Measurements from ENCODE around the gene NRG2. TPM values are rescaled to one million over a fixed set of nuclear protein-coding genes. Genes with fewer than 3 reads are reported as not detected.

Gene NRG2
- total RNA-seq, 4 donors from 2014 or later = 2.5 to 21.2 (median 4.5) TPM; not detected in 1

- no peak overlapping the region for H3K4me3 ChIP-seq
- H3K9me3 ChIP-seq = no peaks in the 10 kb centered on the region
- intact Hi-C loops (cut with DNase I; ENCODE audit: low total_unique reads) = no loop called here
- no peaks in the 10 kb centered on the region for H3K36me3 ChIP-seq
- H3K27me3 ChIP-seq = no peaks in the 10 kb centered on the region
- DNase-seq = no peak
- no peak overlapping the region for H3K27ac ChIP-seq
- H3K4me1 ChIP-seq = no peaks in the 10 kb centered on the region
- TF ChIP-seq CTCF (IDR thresholded peaks at IDR 0.05) (no peak), POLR2A (IDR thresholded peaks at IDR 0.05) (no peak)
Observed at GRCh38 chr5:139821806-139822552, 221.1 kb downstream of the NRG2 start.

GRCh38 chr5:139820606-139821005 is 222.5 kb downstream of the NRG2 start:
- Histone ChIP-seq H3K4me1 (no peaks in the 10 kb centered on the region), H3K36me3 (no peaks in the 10 kb centered on the region), H3K9me3 (no peaks in the 10 kb centered on the region), H3K27ac (no peak overlapping the region), H3K4me3 (no peak overlapping the region), H3K27me3 (no peaks in the 10 kb centered on the region)
- intact Hi-C loops (cut with DNase I; ENCODE audit: low total_unique reads) = no loop called here
- no peak for DNase-seq
- no peak for TF ChIP-seq CTCF (IDR thresholded peaks at IDR 0.05)
- no peak for TF ChIP-seq POLR2A (IDR thresholded peaks at IDR 0.05)

- no peak for DNase-seq
- TF ChIP-seq CTCF (IDR thresholded peaks at IDR 0.05) (no peak), POLR2A (IDR thresholded peaks at IDR 0.05) (no peak)
- Histone ChIP-seq H3K27me3 (no peaks in the 10 kb centered on the region), H3K9me3 (no peaks in the 10 kb centered on the region), H3K4me3 (no peak overlapping the region), H3K27ac (no peak overlapping the region), H3K36me3 (no peaks in the 10 kb centered on the region), H3K4me1 (no peaks in the 10 kb centered on the region)
- intact Hi-C loops (cut with DNase I; ENCODE audit: low total_unique reads) = no loop called here
Observed at GRCh38 chr5:139820130-139820529, 223.0 kb downstream of the NRG2 start.

GRCh38 chr5:139817970-139818369 is 225.1 kb downstream of the NRG2 start:
- Histone ChIP-seq H3K9me3 (no peaks in the 10 kb centered on the region), H3K4me1 (no peaks in the 10 kb centered on the region), H3K36me3 (no peaks in the 10 kb centered on the region), H3K4me3 (no peak overlapping the region), H3K27ac (no peak overlapping the region), H3K27me3 (no peaks in the 10 kb centered on the region)
- no peak for DNase-seq
- no peak for TF ChIP-seq CTCF (IDR thresholded peaks at IDR 0.05)
- no peak for TF ChIP-seq POLR2A (IDR thresholded peaks at IDR 0.05)
- intact Hi-C loops (cut with DNase I; ENCODE audit: low total_unique reads) = no loop called here

- no peaks in the 10 kb centered on the region for H3K27me3 ChIP-seq
- no peak overlapping the region for H3K27ac ChIP-seq
- H3K4me3 ChIP-seq = no peak overlapping the region
- TF ChIP-seq POLR2A (IDR thresholded peaks at IDR 0.05) (no peak), CTCF (IDR thresholded peaks at IDR 0.05) (no peak)
- no peak for DNase-seq
- intact Hi-C loops (cut with DNase I; ENCODE audit: low total_unique reads) = no loop called here
- no peaks in the 10 kb centered on the region for H3K9me3 ChIP-seq
- no peaks in the 10 kb centered on the region for H3K36me3 ChIP-seq
- no peaks in the 10 kb centered on the region for H3K4me1 ChIP-seq
Observed at GRCh38 chr5:139817362-139817761, 225.7 kb downstream of the NRG2 start.

All from uterus (tissue), 4 donors.